MCF 10A (cell line): Measurements from ENCODE around the gene ARL8B. TPM values are rescaled to one million over a fixed set of nuclear protein-coding genes. Genes with fewer than 3 reads are reported as not detected.

Experiments
- BruUV-seq: library from RNA; stranded (reverse); fragments of 400-500 nt; replicated peaks from 2 replicates; lab custom pipeline; 2021; lab: Mats Ljungman, UMichigan
- CTCF ChIA-PET: fragments of 300-600 bp; sonication (Branson Sonifier 250); formaldehyde crosslinking; extraction: SDS; loops from one replicate; lab custom pipeline; 2021; ENCODE audit warnings: antibody characterized with exemption, inconsistent platforms; lab: Yijun Ruan, JAX
- POLR2A ChIA-PET: fragments of 300-600, 350-650 bp; sonication (Branson Sonifier 250); formaldehyde crosslinking; extraction: SDS; loops from one replicate; lab custom pipeline; 2020; ENCODE audit warnings: antibody characterized with exemption, inconsistent platforms; lab: Yijun Ruan, JAX
- DNase-seq: peaks from one replicate; pipeline ENCODE4 v3.0.0-alpha.2; 2018; ENCODE audit not compliant: unreplicated experiment
- H3K27ac Mint-ChIP-seq: one replicate; pipeline ENCODE4 v1.8.0; 2022; ENCODE audit warnings: mild to moderate bottlenecking, low read depth, mixed read lengths; ENCODE audit not compliant: unreplicated experiment
- H3K27me3 Mint-ChIP-seq: one replicate; pipeline ENCODE4 v1.8.0; 2022; ENCODE audit warnings: mixed read lengths; ENCODE audit not compliant: insufficient read depth, unreplicated experiment
- H3K36me3 Mint-ChIP-seq: one replicate; pipeline ENCODE4 v1.8.0; 2022; ENCODE audit warnings: mild to moderate bottlenecking, moderate library complexity, mixed read lengths; ENCODE audit not compliant: insufficient read depth, unreplicated experiment
- H3K4me1 Mint-ChIP-seq: one replicate; pipeline ENCODE4 v1.8.0; 2022; ENCODE audit warnings: mixed read lengths; ENCODE audit not compliant: insufficient read depth, unreplicated experiment
- H3K4me3 Mint-ChIP-seq: one replicate; pipeline ENCODE4 v1.8.0; 2022; ENCODE audit warnings: mild to moderate bottlenecking, moderate library complexity, mixed read lengths; ENCODE audit not compliant: unreplicated experiment
- H3K9me3 Mint-ChIP-seq: one replicate; pipeline ENCODE4 v1.8.0; 2022; ENCODE audit warnings: mixed read lengths; ENCODE audit not compliant: unreplicated experiment
- intact Hi-C: fragments of 100-400 bp; cut with micrococcal nuclease; formaldehyde crosslinking; loops from 2 replicates; pipeline ENCODE4 v1.14.1; 2022
- total RNA-seq: library from RNA; stranded (reverse); gene quantifications from 2 replicates; pipeline ENCODE4 v1.2.3, GENCODE V29; 2022
- TF ChIP-seq, protein P1 (sequence below): fragments of 200-600 bp; IDR thresholded peaks from one replicate; pipeline ENCODE4 v1.8.0; 2022; ENCODE audit warnings: antibody characterized with exemption, mild to moderate bottlenecking; ENCODE audit not compliant: unreplicated experiment

ARL8B gene
- total RNA-seq, 1 experiment from 2014 or later: 53.6 TPM

- Mint-ChIP-seq H3K27ac (peak overlapping the region; percentile 86), H3K27me3 (no peaks in the 10 kb centered on the region), H3K4me1 (peaks cover 54% of the 10 kb centered on the region), H3K4me3 (peak overlapping the region; percentile 7), H3K9me3 (no peaks in the 10 kb centered on the region), H3K36me3 (peaks cover 9% of the 10 kb centered on the region)
- intact Hi-C loops: no loop called here
- POLR2A ChIA-PET: interaction anchor here (0.7 to 5.6 kb wide), 8 partner anchors 15 to 426 kb away, joined by 3 to 41 read pairs (median 4); partner anchors contain the start of gene EDEM1
- no TSS peak for BruUV-seq
- TF ChIP-seq, protein P1, sequence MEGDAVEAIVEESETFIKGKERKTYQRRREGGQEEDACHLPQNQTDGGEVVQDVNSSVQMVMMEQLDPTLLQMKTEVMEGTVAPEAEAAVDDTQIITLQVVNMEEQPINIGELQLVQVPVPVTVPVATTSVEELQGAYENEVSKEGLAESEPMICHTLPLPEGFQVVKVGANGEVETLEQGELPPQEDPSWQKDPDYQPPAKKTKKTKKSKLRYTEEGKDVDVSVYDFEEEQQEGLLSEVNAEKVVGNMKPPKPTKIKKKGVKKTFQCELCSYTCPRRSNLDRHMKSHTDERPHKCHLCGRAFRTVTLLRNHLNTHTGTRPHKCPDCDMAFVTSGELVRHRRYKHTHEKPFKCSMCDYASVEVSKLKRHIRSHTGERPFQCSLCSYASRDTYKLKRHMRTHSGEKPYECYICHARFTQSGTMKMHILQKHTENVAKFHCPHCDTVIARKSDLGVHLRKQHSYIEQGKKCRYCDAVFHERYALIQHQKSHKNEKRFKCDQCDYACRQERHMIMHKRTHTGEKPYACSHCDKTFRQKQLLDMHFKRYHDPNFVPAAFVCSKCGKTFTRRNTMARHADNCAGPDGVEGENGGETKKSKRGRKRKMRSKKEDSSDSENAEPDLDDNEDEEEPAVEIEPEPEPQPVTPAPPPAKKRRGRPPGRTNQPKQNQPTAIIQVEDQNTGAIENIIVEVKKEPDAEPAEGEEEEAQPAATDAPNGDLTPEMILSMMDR: no peak
- no peak for DNase-seq
- CTCF ChIA-PET: interaction anchor here (0.5 to 2.7 kb wide), 8 partner anchors 13 to 158 kb away, joined by 3 to 14 read pairs (median 4); no protein-coding TSS in a partner anchor
Observed at GRCh38 chr3:5138214-5138981, 16.3 kb downstream of the ARL8B start.

DNA sequence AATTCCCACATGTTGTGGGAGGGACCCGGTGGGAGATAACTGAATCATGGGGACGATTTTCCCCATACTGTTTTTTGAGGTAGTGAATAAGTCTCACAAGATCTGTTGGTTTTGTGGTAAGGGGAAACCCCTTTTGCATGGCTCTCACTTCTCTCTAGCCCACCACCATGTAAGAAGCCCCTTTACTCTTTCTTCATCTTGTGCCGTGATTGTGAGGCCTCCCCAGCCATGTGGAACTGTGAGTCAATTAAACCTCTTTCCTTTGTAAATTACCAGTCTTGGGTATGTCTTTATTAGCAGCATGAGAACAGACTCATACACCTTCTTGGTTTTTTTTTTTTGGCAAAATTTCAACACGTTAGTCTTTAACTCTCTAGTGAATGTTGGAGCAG is 18.1 kb downstream of the ARL8B start:
- TF ChIP-seq, protein P1: no peak
- no TSS peak for BruUV-seq
- ChIA-PET POLR2A (interaction anchor here (5.1 to 5.6 kb wide), 2 partner anchors 47 to 55 kb away, joined by 33 to 41 read pairs; partner anchors contain the start of gene EDEM1), CTCF (interaction anchor here (0.6 kb wide), 1 partner anchor 429 kb away, joined by 3 read pairs; no protein-coding TSS in a partner anchor)
- H3K36me3 Mint-ChIP-seq: peaks cover 12% of the 10 kb centered on the region
- intact Hi-C loops: no loop called here
- no peaks in the 10 kb centered on the region for H3K27me3 Mint-ChIP-seq
- peaks cover 45% of the 10 kb centered on the region for H3K4me1 Mint-ChIP-seq
- DNase-seq: no peak
- peak overlapping the region; percentile 23 for H3K27ac Mint-ChIP-seq
- H3K4me3 Mint-ChIP-seq: no peak overlapping the region
- no peaks in the 10 kb centered on the region for H3K9me3 Mint-ChIP-seq

DNA sequence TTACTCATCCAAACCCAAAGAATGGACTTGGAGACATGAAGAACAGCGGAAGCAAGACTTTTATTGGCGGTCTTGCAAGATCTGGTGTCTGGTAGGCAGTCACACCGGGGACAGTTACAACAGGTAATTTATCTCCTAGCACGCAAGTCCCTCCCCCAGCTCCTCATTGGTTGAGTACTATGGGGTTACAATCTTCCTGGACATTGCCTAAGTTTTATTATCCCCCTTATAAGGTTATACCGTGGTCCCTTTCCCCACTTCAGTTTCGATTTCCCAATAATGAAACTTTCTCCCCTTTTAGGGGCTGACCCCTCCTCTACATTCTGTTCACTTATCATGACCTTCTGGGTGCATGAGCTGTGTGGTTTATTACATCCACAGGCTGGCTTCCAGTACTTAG is 18.7 kb downstream of the ARL8B start:
- intact Hi-C loops: no loop called here
- H3K36me3 Mint-ChIP-seq: peaks cover 16% of the 10 kb centered on the region
- POLR2A ChIA-PET: interaction anchor here (5.1 kb wide), 1 partner anchor 55 kb away, joined by 41 read pairs; no protein-coding TSS in a partner anchor

DNA sequence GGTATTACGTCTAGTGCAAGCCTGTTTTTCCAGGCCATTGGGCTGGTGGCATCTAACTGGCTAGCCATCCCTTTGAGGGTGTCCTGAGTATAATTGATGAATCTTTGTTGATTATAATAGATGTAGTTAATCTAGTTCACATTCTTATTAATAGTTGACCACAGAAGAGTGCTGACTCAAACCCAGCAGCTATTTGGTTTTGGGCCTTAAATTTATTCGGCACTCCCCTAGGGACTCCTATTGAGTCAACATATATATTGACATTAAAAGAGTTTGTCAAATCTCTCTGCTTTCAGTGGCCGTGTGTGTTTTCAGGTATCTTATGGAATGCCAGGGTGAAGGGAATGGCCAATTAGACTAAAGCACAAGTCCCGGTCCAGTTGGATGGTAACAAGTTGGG is 19.7 kb downstream of the ARL8B start:
- BruUV-seq: no TSS peak
- TF ChIP-seq, protein P1: no peak
- H3K27ac Mint-ChIP-seq: no peak overlapping the region
- H3K4me1 Mint-ChIP-seq: peaks cover 39% of the 10 kb centered on the region
- H3K36me3 Mint-ChIP-seq: peaks cover 20% of the 10 kb centered on the region
- POLR2A ChIA-PET: interaction anchor here (0.7 kb wide), 1 partner anchor 52 kb away, joined by 3 read pairs; no protein-coding TSS in a partner anchor
- H3K9me3 Mint-ChIP-seq: no peaks in the 10 kb centered on the region
- no peaks in the 10 kb centered on the region for H3K27me3 Mint-ChIP-seq
- intact Hi-C loops: no loop called here
- CTCF ChIA-PET: no interaction called here
- H3K4me3 Mint-ChIP-seq: no peak overlapping the region
- DNase-seq: no peak

More for the DNA sequence above, 18.7 kb downstream of the ARL8B start:
- CTCF ChIA-PET: no interaction called here
- no peak for DNase-seq
- H3K27me3 Mint-ChIP-seq: no peaks in the 10 kb centered on the region
- H3K4me1 Mint-ChIP-seq: peaks cover 45% of the 10 kb centered on the region
- TF ChIP-seq, protein P1: no peak
- no peak overlapping the region for H3K4me3 Mint-ChIP-seq
- no peak overlapping the region for H3K27ac Mint-ChIP-seq
- no TSS peak for BruUV-seq
- no peaks in the 10 kb centered on the region for H3K9me3 Mint-ChIP-seq
